PC-3 (cell line): ENCODE results near the gene SCO1. TPM values are rescaled to one million over a fixed set of nuclear protein-coding genes. Genes with fewer than 3 reads are reported as not detected.

Source experiments
- ATAC-seq: fragments of 200-7000 bp; cut with Tn5 transposase; 2 replicates; pipeline ENCODE4 v1.9.1; 2020; ENCODE audit warnings: mild to moderate bottlenecking, moderate library complexity
- BruUV-seq: library from RNA; stranded (reverse); fragments of 400-500 nt; replicated peaks from 2 replicates; lab custom pipeline; 2021; lab: Mats Ljungman, UMichigan
- CTCF ChIA-PET: fragments of 300-600 bp; sonication (Branson Sonifier 250); formaldehyde crosslinking; loops from one replicate; lab custom pipeline; 2022; ENCODE audit warnings: antibody characterized with exemption; lab: Charles Lee
- POLR2A ChIA-PET: fragments of 300-600 bp; sonication (Branson Sonifier 250); formaldehyde crosslinking; loops from one replicate; lab custom pipeline; 2022; ENCODE audit warnings: antibody characterized with exemption; ENCODE audit not compliant: unreplicated experiment; lab: Charles Lee
- DNase-seq: peaks from one replicate; pipeline ENCODE4 v3.0.0-alpha.2; 2015
- H2AFZ ChIP-seq: fragments of 300-600 bp; sonication (generic); 2 replicates; pipeline ENCODE4 v1.6.0; 2016; ENCODE audit warnings: antibody characterized with exemption, low read length
- H3F3A ChIP-seq: fragments of 300-600 bp; sonication (generic); one replicate; pipeline ENCODE4 v1.6.0; 2017; ENCODE audit warnings: antibody characterized with exemption, low read length, control low read depth, mild to moderate bottlenecking; ENCODE audit not compliant: unreplicated experiment
- H3K27ac ChIP-seq: fragments of 300-600 bp; sonication (generic); 2 replicates; pipeline ENCODE4 v1.5.1; 2016; ENCODE audit warnings: mild to moderate bottlenecking, low read length
- H3K27me3 ChIP-seq: fragments of 300-600 bp; sonication (generic); 2 replicates; pipeline ENCODE4 v1.6.1; 2016; ENCODE audit warnings: low read length, mixed read lengths
- H3K36me3 ChIP-seq: fragments of 300-600 bp; sonication (generic); 2 replicates; pipeline ENCODE4 v1.6.1; 2016; ENCODE audit warnings: low read depth, mixed run types, low read length, mixed read lengths
- H3K4me1 ChIP-seq: fragments of 300-600 bp; sonication (generic); 2 replicates; pipeline ENCODE4 v1.5.1; 2016; ENCODE audit warnings: low read length; ENCODE audit not compliant: insufficient read depth
- H3K4me2 ChIP-seq: fragments of 300-600 bp; sonication (generic); 2 replicates; pipeline ENCODE4 v1.6.0; 2016; ENCODE audit warnings: low read length
- H3K4me3 ChIP-seq: fragments of 300-600 bp; sonication (generic); 2 replicates; pipeline ENCODE4 v1.5.1; 2016; ENCODE audit warnings: mild to moderate bottlenecking, low read length, mixed read lengths
- H3K79me2 ChIP-seq: fragments of 300-600 bp; sonication (generic); 2 replicates; pipeline ENCODE4 v1.6.1; 2017; ENCODE audit warnings: low read length, mixed read lengths
- H3K9ac ChIP-seq: fragments of 300-600 bp; sonication (generic); 2 replicates; pipeline ENCODE4 v1.6.0; 2016; ENCODE audit warnings: mild to moderate bottlenecking, low read length
- H3K9me2 ChIP-seq: fragments of 300-600 bp; sonication (generic); replicated peaks from 2 replicates; pipeline ENCODE4 v1.6.1; 2016; ENCODE audit warnings: mixed run types, low read length, mixed read lengths
- H3K9me3 ChIP-seq: fragments of 300-600 bp; sonication (generic); 2 replicates; pipeline ENCODE4 v1.6.1; 2016; ENCODE audit warnings: low read length, mixed read lengths
- H4K20me1 ChIP-seq: fragments of 300-600 bp; sonication (generic); 2 replicates; pipeline ENCODE4 v1.6.1; 2016; ENCODE audit warnings: low read length, mixed read lengths
- EZH2 ChIP-seq: fragments of 300-600 bp; sonication (generic); IDR thresholded peaks from one replicate; pipeline ENCODE4 v1.6.1; 2017; ENCODE audit warnings: antibody characterized with exemption, mild to moderate bottlenecking, low read length; ENCODE audit not compliant: unreplicated experiment
- EZH2phosphoT487 ChIP-seq: fragments of 300-600 bp; sonication (generic); IDR thresholded peaks from 2 replicates; pipeline ENCODE4 v1.6.1; 2018; ENCODE audit warnings: mild to moderate bottlenecking, antibody characterized with exemption, low read length, borderline replicate concordance
- intact Hi-C: fragments of 100-400 bp; cut with micrococcal nuclease; formaldehyde crosslinking; loops from 2 replicates; pipeline ENCODE4 v1.9.0; 2023
- total RNA-seq: library from RNA; depleted of rRNA; stranded (reverse); fragments of >200 nt; gene quantifications from 2 replicates; pipeline ENCODE4 v1.2.3, GENCODE V29; 2014
- TF ChIP-seq, protein P1 (sequence below): fragments of 300-600 bp; sonication (generic); conservative IDR thresholded peaks from 2 replicates; pipeline ENCODE4 v1.5.1; 2017; ENCODE audit warnings: antibody characterized with exemption, low read depth, mild to moderate bottlenecking, low read length

Gene SCO1
- total RNA-seq, 1 experiment from 2014 or later = 59.7 TPM

DNA sequence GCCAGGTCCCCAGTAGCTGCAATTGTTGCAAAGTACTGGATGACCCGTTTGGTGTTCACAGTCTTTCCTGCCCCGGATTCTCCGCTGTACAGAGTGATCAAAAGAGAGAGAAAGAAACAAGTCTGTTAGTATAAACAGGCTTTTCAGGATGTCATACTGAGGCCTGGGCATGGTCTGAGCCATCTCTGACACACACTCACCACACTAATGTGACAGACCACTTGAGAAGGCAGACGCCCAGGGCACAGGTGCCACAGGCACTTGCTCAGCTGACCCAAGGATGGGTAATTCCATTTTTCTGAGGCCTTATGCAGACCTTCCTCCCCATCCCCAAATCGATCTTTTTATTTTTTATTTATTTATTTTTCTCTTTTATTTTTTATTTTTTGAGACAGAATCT is 47.7 kb downstream of the SCO1 start:
- intact Hi-C loops = no loop called here
- ChIA-PET CTCF (no interaction called here), POLR2A (no interaction called here)
- ATAC-seq = no peak
- H4K20me1 ChIP-seq = no peaks in the 10 kb centered on the region
- H3K27ac ChIP-seq = no peak overlapping the region
- H3K4me3 ChIP-seq = no peak overlapping the region
- DNase-seq = no peak
- no peaks in the 10 kb centered on the region for H3K36me3 ChIP-seq
- H3K79me2 ChIP-seq = no peaks in the 10 kb centered on the region
- TF ChIP-seq EZH2phosphoT487 (no peak), EZH2 (no peak)
- TF ChIP-seq, protein P1, sequence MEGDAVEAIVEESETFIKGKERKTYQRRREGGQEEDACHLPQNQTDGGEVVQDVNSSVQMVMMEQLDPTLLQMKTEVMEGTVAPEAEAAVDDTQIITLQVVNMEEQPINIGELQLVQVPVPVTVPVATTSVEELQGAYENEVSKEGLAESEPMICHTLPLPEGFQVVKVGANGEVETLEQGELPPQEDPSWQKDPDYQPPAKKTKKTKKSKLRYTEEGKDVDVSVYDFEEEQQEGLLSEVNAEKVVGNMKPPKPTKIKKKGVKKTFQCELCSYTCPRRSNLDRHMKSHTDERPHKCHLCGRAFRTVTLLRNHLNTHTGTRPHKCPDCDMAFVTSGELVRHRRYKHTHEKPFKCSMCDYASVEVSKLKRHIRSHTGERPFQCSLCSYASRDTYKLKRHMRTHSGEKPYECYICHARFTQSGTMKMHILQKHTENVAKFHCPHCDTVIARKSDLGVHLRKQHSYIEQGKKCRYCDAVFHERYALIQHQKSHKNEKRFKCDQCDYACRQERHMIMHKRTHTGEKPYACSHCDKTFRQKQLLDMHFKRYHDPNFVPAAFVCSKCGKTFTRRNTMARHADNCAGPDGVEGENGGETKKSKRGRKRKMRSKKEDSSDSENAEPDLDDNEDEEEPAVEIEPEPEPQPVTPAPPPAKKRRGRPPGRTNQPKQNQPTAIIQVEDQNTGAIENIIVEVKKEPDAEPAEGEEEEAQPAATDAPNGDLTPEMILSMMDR = no peak
- no peak overlapping the region for H3K4me2 ChIP-seq
- no peaks in the 10 kb centered on the region for H3K27me3 ChIP-seq
- no peaks in the 10 kb centered on the region for H3K9me2 ChIP-seq
- H3K4me1 ChIP-seq = no peaks in the 10 kb centered on the region
- H2AFZ ChIP-seq = no peak overlapping the region
- no peaks in the 10 kb centered on the region for H3K9me3 ChIP-seq
- no peaks in the 10 kb centered on the region for H3F3A ChIP-seq
- H3K9ac ChIP-seq = no peak overlapping the region
- BruUV-seq = no TSS peak

DNA sequence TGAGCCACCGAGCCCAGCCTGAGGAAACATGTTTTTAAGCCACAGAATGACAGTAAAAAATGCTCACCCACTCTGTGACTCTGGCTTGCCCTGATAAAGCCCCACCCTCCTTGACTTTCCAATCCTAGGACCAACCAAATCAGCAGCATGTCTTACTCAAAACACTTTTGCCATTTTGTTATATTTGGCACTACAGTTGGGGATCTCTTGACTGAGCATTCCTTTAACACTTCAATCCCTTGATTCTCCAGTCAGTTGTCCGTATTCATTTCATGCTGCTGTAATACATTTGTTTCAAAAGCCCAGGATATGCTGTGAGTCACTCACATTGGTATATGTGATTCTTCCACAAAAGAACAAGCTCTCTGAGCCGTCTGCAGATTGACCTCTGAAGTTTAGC is 48.4 kb downstream of the SCO1 start:
- CTCF ChIA-PET = no interaction called here
- intact Hi-C loops = no loop called here
- POLR2A ChIA-PET = no interaction called here
- Histone ChIP-seq H3K4me2 (no peak overlapping the region), H3K4me3 (no peak overlapping the region), H3F3A (no peaks in the 10 kb centered on the region), H2AFZ (no peak overlapping the region), H3K79me2 (no peaks in the 10 kb centered on the region), H3K4me1 (no peaks in the 10 kb centered on the region), H3K9me3 (no peaks in the 10 kb centered on the region), H3K27me3 (no peaks in the 10 kb centered on the region), H3K36me3 (no peaks in the 10 kb centered on the region), H4K20me1 (no peaks in the 10 kb centered on the region), H3K9me2 (no peaks in the 10 kb centered on the region), H3K9ac (no peak overlapping the region), H3K27ac (no peak overlapping the region)
- ATAC-seq (no peak), DNase-seq (no peak)
- TF ChIP-seq, protein P1 = no peak
- TF ChIP-seq EZH2phosphoT487 = no peak
- TF ChIP-seq EZH2 = no peak
- no TSS peak for BruUV-seq

DNA sequence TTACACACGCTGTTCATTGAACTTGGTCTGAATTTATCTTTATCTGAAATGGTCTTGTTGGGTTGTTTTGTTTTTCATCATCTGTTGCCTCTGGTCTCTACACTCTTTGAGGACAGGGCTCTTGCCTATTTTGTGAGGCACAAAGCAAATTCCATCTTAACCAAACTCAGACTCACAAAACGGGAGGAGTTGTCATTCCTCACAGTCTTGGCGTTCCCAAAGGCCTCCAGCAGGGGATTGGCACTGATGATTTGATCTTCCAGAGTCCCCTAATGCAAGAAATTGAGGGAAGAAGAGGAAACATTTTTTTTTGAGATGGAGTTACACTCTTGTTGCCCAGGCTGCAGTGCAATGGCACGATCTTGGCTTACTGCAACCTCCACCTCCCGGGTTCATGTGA is 49.0 kb downstream of the SCO1 start:
- no peaks in the 10 kb centered on the region for H3K9me2 ChIP-seq
- no peaks in the 10 kb centered on the region for H3K79me2 ChIP-seq
- H3K4me2 ChIP-seq = no peak overlapping the region
- DNase-seq (no peak), ATAC-seq (no peak)
- H4K20me1 ChIP-seq = no peaks in the 10 kb centered on the region
- H3K27ac ChIP-seq = no peak overlapping the region
- BruUV-seq = no TSS peak
- H3K36me3 ChIP-seq = no peaks in the 10 kb centered on the region
- H3K27me3 ChIP-seq = no peaks in the 10 kb centered on the region
- H3K9ac ChIP-seq = no peak overlapping the region
- POLR2A ChIA-PET = no interaction called here
- CTCF ChIA-PET = no interaction called here
- no peaks in the 10 kb centered on the region for H3K9me3 ChIP-seq
- intact Hi-C loops = no loop called here
- no peak overlapping the region for H2AFZ ChIP-seq
- H3K4me1 ChIP-seq = no peaks in the 10 kb centered on the region
- TF ChIP-seq, protein P1 = no peak
- no peak for TF ChIP-seq EZH2
- no peak for TF ChIP-seq EZH2phosphoT487
- H3K4me3 ChIP-seq = no peak overlapping the region
- no peaks in the 10 kb centered on the region for H3F3A ChIP-seq
